HG02981 (cell line): Measurements from ENCODE around the gene ENHO.
"Not testable (repeated sequence)": the region's sequence is repeated elsewhere in the genome, so short reads cannot be mapped to it uniquely, and the experiment has no call there.

Experiments used
- ATAC-seq: cut with Tn5 transposase; IDR thresholded peaks from one replicate; pipeline ENCODE4 v1.9.1; 2021; ENCODE audit warnings: mild to moderate bottlenecking, moderate library complexity; ENCODE audit not compliant: unreplicated experiment

The ENHO gene

GRCh38 chr9:34532041-34532440 lies 9.3 kb upstream of the ENHO start:
- ATAC-seq: not testable (repeated sequence)

DNA sequence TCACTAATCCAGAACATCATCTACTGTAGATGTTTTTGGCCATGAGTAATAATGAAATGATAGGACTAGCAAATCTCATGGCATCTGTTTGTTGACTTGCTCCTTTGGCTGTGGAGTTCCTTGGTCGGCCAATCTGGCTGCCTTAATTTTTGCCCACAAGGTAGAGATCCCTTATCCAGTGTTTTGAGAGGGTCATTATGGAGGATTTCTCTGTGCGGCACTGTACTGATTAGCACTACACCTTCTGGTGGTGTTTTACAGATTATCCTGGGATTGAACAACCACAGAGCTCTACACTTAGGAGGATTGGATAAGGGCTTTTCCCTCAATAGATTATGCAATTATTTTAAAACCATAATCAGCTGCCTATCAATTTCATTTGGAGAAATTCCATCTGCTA lies 3.2 kb upstream of the ENHO start:
- no peak for ATAC-seq

- ATAC-seq: no peak
Observed at GRCh38 chr9:34524349-34524748, 1.6 kb upstream of the ENHO start.

DNA sequence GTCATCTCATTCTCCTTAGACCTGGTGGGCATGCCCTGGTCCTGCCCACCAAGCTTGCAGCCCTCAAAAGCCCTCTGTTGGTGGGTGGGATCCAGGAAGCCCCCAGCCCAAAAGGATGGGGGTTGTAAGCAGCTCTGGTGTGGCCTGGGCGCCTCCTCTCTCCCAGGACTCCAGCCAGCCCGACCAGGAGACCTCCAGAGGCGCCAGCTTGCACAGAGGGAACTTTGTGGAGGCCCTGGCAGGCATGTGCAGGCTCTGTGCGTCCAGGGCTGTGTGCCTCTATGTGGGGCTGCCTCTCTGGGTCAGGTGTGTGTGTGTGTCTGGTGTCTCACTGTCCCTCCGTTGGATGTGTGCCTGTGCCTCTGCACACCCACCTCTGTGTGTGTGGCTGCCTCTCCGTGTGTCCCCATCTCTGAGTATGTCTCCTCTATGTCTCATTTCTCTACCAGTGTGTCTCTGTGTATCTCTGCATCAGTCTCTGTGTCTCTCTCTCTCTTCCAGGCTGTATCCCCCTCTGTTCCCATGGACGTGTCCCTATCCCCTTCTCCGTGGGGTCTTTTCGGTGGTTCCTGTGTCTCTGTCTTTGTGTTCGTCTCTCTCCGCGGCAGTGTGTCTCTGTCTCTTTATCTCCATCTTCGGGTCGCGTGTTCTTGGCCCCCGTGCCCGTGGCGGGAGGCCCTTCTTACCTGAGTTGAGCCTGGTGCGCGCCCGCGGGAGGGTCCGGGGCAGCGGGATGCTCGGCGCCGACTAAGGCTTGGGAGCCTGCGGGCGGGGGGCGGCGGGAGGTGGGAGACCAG lies 501 bp downstream of the ENHO start:
- ATAC-seq: no peak

DNA sequence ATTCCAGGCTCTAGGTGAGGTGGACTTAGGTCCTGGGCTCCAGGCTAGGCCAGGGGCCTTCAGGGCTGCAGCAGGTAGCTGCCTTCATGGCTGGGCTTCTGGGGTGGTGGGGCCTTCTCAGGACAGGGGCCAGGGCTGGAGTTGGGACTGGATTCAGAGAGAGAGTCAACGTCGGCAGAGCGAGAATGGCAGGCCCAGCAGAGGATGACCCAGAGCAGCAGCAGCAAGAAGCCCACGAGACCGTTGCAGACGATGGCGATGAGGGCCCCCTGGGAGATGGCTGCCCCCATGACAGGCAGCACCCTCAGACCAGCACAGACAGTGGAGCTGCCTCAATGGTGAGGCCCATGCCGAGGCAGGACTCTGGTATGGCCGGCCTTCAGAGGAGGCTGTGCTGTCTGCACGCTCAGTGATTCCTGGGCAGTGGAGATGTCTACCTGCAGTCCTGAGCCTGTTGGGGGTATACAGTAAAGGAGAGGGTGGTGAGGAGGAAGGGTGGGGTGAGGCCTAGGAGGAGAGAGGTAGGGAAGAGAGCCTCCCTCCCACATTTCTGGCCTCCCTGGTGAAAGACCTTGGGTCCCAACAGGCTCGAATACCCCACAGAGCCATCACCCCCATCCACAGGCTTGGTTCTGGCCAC lies 1.3 kb downstream of the ENHO start:
- ATAC-seq: no peak

GRCh38 chr9:34520505-34521385 lies 2.0 kb downstream of the ENHO start:
- ATAC-seq: no peak

GRCh38 chr9:34520096-34520495 lies 2.7 kb downstream of the ENHO start:
- ATAC-seq: no peak

- no peak for ATAC-seq
Observed at GRCh38 chr9:34519321-34520020, 3.3 kb downstream of the ENHO start.

- ATAC-seq: no peak
Observed at GRCh38 chr9:34518896-34519295, 3.9 kb downstream of the ENHO start.

GRCh38 chr9:34518110-34518616 lies 4.6 kb downstream of the ENHO start:
- no peak for ATAC-seq

- no peak for ATAC-seq
Observed at GRCh38 chr9:34517185-34517584, 5.6 kb downstream of the ENHO start.

GRCh38 chr9:34515959-34516358 lies 6.8 kb downstream of the ENHO start:
- ATAC-seq: no peak

DNA sequence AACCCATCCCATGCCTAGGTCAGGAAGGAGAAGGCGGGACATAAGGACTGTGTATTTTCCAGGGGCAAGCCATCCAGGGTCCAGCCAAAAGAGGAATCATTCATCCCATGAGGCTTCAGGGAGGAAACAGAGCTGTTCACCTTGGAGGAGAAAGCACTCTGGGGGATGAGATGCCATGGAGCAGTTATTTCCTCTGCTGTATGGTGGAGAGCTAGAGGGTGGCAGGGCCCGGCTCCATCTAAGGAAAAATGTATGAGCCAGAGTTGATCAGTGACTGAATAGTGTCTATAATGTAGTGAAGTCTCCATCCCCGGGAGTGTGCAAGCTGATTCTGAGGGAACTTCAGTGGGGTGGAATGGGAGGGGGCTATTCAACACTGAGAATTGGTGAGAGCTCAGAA lies 8.0 kb downstream of the ENHO start:
- no peak for ATAC-seq

- no peak for ATAC-seq
Observed at GRCh38 chr9:34514401-34514800, 8.4 kb downstream of the ENHO start.

- no peak for ATAC-seq
Observed at GRCh38 chr9:34513567-34514214, 9.1 kb downstream of the ENHO start.

DNA sequence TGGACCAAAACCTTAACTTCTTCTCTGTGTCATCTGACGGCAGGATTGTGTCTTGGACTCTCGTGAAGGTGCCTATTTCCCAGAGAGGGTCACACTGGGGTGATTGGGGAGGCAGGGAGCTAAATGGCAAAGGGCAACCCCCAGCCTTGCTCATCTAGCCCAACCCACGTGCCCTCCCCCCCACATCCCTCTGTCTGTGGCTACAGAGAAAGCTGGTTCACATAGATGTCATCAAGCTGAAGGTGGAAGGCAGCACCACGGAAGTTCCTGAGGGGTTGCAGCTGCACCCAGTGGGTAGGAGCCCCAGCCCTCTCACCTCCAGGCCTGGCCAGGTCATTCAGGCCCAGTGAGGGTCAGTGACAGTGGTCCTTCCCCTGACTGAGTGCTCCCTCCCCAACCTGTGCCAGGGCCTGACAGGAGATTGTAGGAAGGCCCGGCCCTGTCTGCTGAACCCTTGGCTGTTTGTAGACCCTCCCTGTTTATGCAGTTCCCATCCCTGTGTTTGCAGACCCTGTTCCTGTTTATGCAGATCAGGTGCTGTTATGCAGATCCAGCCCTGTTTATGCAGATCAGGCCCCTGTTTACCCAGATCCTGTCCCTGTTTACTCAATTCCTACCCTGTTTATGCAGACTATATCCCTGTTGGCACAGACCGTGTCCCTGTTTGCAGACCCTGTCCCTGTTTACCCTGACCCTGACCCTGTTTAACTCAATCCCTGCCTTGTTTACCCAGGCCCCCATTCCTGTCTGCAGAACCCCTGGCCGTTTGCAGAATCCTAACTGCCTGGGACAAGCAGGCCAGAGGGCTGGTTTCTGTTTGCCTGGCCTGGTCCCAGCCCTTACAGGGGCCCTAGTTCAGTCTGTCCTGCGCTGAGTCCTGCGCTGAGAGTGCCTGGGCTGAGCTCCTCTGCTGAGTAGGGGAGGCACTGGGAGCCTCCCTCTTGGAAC lies 10.4 kb downstream of the ENHO start:
- ATAC-seq: no peak

- ATAC-seq: no peak
Observed at GRCh38 chr9:34510497-34511468, 12.0 kb downstream of the ENHO start.

GRCh38 chr9:34508951-34509350 lies 13.8 kb downstream of the ENHO start:
- no peak for ATAC-seq
